Inferior parietal cortex (tissue), 1 donor: Measurements from ENCODE around the gene KCTD17.

Source experiments
- DNase-seq: peaks from one replicate; pipeline ENCODE4 v3.0.0-alpha.2; 2016; ENCODE audit errors: extremely low spot score

KCTD17 gene

GRCh38 chr22:37079158-37079557, 27.6 kb downstream of the KCTD17 start:
- no peak for DNase-seq

GRCh38 chr22:37079668-37080171, 28.2 kb downstream of the KCTD17 start:
- no peak for DNase-seq

- no peak for DNase-seq
Observed at GRCh38 chr22:37080438-37080837, 28.9 kb downstream of the KCTD17 start.

- DNase-seq = no peak
Observed at GRCh38 chr22:37080838-37081237, 29.3 kb downstream of the KCTD17 start.

GRCh38 chr22:37082251-37082873, 30.8 kb downstream of the KCTD17 start:
- no peak for DNase-seq

GRCh38 chr22:37083914-37084313, 32.4 kb downstream of the KCTD17 start:
- no peak for DNase-seq

- no peak for DNase-seq
Observed at GRCh38 chr22:37084385-37084784, 32.8 kb downstream of the KCTD17 start.

GRCh38 chr22:37086184-37086583, 34.6 kb downstream of the KCTD17 start:
- no peak for DNase-seq

- no peak for DNase-seq
Observed at GRCh38 chr22:37088108-37088605, 36.6 kb downstream of the KCTD17 start.

GRCh38 chr22:37088750-37089408, 37.3 kb downstream of the KCTD17 start:
- no peak for DNase-seq

- DNase-seq = no peak
Observed at GRCh38 chr22:37089434-37089833, 37.9 kb downstream of the KCTD17 start.

GRCh38 chr22:37090920-37091695, 39.6 kb downstream of the KCTD17 start:
- no peak for DNase-seq

- no peak for DNase-seq
Observed at GRCh38 chr22:37091994-37092393, 40.5 kb downstream of the KCTD17 start.

- no peak for DNase-seq
Observed at GRCh38 chr22:37092997-37093396, 41.5 kb downstream of the KCTD17 start.

- DNase-seq = no peak
Observed at GRCh38 chr22:37094239-37094638, 42.7 kb downstream of the KCTD17 start.

GRCh38 chr22:37095113-37095512, 43.6 kb downstream of the KCTD17 start:
- no peak for DNase-seq

GRCh38 chr22:37097346-37097745, 45.8 kb downstream of the KCTD17 start:
- DNase-seq = no peak

GRCh38 chr22:37098976-37099591, 47.5 kb downstream of the KCTD17 start:
- no peak for DNase-seq

GRCh38 chr22:37100589-37101127, 49.1 kb downstream of the KCTD17 start:
- DNase-seq = no peak

GRCh38 chr22:37101311-37102066, 49.9 kb downstream of the KCTD17 start:
- DNase-seq = no peak

GRCh38 chr22:37103151-37103550, 51.6 kb downstream of the KCTD17 start:
- DNase-seq = no peak
